NCI-H446 treated with DMSO at 0.1 percent for 48 hours (cell line): ENCODE data around the gene ZNF578.
"Not testable (repeated sequence)": the region's sequence is repeated elsewhere in the genome, so short reads cannot be mapped to it uniquely, and the experiment has no call there.

Experiments used
- DNase-seq: peaks from one replicate; lab custom pipeline; 2025; lab: John Stamatoyannopoulos, UW

The ZNF578 gene

DNA sequence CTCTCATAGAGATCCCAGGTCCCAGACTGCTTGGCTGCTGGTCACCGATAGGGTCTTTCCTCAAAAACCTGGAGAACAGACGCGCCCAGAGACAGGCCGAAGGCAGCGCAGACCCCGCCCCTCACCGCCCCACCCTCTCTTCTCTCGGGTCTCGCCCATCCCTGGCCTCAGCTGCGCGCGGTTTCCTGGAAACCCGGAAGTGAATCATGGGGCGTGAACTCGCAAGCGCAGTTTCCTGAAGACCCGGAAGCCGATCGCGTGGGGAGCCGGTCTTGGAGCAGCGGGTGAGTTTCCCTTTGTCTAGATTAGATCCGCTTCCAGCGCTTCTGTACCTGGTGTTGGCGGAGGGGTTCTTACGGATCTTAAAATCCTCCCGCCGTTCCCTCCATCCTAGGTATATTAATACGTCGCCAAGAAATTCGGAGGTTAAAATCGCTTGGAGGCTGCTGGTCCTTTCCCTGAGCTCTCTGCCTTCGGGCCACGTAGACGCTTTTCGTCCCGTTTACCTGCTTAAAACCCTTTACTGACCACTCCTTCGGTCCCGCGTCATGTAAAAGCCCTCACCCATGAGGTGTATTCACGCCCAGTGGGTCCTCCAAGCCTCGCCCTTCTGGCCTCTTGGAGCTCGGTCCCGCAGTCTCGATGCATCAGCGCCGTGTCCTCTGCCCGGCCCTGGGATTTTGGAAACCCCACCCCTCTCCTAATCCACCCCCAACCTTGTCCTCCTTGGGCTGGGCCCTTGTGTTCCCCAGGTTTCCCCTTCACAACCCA is at the start of gene ZNF578:
Gene ZNF578 (plus strand): TSS at position 230 of the 771 bp plus-strand sequence. CDS start 48,293 bp downstream, outside the sequence.
- DNase-seq, result no peak

DNA sequence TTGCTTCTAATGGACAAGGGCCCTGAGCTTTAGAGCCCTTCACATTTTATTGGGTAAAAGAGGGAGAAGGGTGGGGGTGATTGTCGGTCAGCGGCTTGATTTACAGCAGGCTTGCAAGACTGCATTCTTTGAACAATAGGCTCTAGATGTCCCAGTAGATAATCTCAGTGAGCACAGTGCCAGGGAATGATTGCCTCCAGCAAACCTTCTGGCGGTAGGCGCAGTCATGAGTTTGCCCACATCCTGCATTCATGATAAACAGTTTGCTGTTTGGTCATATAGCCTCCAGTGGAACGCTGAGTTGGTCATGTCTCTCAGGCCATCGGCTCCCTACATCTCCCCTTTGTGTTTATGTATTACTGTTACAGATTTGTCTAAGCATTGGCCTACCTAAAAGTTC is 43.1 kb upstream of the ZNF578 start:
- DNase-seq, result no peak

DNA sequence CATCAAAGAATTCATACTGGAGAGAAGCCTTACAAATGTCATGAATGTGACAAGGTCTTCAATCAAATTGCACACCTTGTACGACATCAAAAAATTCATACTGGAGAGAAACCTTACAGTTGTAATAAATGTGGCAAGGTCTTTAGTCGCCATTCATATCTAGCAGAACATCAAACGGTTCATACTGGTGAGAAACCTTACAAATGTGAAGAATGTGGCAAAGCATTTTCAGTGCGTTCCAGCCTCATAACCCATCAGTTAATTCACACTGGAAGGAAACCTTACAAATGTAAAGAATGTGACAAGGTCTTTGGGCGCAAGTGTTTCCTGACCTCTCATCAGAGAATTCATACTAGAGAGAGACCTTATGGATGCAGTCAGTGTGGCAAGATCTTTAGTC is 37.6 kb upstream of the ZNF578 start:
- DNase-seq, result no peak

DNA sequence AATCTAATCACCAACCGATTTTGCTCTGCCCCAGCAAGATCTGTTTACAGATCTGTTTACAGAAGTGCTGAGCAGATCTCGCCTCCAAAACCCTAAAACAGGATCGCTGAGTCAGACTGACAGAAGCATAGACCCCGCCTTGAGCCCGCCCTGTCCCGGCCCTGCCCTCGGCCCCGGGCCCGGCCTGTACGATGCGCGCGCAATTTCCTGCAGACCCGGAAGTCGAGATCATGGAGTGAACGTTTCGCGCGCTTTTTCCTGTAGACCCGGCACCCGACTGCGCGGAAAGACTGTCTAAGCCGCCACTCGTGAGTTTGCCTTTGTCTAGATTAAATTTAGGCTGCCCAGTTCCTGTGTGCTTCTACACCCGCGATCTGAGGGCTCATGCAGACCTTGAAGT is 24.4 kb upstream of the ZNF578 start, which contains the start of gene ZNF534:
Gene ZNF534 (plus strand): TSS at position 212 of the 400 bp plus-strand sequence. CDS start 2,327 bp downstream, outside the sequence.
- no peak for DNase-seq

DNA sequence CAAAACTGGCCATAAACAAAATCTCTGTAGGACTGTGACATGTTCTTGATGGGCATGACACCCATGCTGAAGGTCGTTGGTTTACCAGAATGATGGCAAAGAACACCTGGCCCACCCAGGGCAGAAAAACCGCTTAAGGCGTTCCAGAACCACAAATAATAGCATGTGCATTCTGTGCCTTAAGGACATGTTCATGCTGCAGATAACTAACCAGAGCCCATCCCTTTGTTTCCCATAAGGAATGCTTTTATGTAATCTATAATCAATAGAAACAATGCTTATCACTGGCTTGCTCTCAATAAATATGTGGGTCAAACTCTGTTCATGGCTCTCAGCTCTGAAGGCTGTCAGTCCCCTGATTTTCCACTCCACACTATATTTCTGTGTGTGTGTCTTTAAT is 11.2 kb upstream of the ZNF578 start:
- no peak for DNase-seq

DNA sequence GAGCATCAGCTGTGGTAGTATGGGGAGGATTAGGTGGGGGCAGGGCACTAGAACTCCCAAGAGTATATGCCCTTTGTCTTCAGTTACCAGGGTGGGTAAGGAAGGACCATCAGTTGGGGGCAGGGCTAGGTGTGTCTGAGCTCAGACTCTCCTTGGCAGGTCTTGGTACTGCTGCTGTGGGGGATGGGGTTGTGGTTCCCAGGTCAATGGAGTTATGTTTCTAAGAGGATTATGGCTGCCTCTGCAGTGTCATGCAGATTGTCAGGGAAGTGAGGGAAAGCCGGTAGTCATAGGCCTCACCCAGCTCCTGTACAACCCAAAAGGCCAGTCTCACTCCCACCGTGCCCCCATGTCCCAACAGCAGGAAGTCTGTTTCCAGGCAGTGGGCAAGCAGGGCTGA is 8.8 kb upstream of the ZNF578 start:
- no peak for DNase-seq

DNA sequence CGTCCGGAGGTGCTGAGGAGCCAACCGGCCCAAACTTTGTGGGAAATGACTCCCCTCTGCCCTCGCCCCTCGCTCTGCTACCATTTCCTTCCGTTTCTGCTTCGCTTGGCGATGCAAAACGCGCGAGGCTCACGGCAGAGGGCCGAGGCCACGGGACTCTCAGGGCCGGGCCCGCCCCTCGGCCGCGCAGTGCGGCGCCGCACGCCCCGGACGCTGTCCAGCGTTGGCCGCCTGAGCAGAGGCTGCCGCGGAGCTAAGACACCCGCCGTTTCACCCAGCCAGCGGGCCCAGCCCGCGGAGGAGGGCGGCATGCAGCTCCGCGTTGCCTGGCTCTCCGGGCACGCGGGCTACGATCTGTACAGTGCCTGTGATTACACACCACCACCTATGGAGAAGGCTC is 2.1 kb upstream of the ZNF578 start:
- no peak for DNase-seq

DNA sequence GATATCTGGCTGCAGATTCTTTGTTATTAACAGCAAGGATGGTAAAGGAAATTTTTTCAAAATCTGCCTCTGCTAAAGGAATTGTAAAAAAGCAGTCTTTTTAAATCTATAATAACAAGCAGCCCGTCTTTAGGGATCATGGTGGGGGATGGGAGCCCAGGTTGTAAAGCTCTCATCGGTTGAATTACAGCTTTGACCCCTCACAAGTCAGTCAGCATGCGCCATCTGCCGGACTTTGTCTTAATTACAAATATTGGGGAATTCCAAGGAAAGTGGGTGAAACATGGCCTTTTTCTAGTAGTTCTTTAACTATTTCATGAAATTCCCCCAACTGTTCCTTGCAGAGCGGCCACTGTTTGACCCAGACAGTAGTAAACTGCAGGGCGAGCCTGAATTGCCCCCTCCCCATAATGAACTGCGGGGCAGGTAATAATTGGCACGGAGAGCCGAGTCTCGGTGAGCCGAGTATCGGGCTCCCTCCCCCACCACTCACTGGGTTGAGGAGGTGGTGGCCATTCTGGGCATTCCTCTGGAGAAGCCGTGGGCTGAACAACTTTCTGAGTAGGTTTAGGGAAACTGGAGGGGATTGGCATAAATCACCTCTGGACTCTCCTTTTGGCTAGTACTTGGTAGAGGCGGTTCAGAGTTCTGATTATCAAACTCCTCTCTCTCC is 11.6 kb downstream of the ZNF578 start:
- no peak for DNase-seq

DNA sequence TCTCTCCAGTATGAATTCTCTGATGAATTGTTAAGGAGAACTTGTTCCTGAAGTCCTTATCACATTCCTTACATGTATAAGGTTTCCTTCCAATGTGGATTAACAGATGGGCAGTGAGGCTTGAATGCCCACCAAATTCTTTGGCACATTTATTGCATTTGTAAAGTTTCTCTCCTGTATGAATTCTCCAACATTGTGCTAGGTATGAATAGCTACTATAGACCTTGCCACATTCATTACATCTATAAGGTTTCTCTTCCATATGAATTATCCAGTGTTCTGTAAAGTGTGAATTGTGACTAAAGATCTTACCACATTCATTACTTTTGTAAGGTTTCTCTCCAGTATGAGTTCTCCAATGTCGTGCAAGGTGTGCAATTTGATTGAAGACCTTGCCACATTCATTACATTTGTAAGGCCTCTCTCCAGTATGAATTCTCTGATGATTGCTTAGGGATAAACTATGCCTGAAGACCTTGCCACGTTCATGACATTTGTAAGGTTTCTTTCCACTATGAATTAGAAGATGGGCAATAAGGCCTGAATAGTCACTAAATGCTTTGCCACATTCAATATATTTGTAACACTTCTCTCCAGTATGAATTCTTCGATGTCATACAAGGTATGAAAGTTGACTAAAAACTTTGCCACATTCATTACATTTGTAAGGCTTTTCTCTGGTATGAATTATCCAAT is 20.4 kb downstream of the ZNF578 start:
- no peak for DNase-seq

DNA sequence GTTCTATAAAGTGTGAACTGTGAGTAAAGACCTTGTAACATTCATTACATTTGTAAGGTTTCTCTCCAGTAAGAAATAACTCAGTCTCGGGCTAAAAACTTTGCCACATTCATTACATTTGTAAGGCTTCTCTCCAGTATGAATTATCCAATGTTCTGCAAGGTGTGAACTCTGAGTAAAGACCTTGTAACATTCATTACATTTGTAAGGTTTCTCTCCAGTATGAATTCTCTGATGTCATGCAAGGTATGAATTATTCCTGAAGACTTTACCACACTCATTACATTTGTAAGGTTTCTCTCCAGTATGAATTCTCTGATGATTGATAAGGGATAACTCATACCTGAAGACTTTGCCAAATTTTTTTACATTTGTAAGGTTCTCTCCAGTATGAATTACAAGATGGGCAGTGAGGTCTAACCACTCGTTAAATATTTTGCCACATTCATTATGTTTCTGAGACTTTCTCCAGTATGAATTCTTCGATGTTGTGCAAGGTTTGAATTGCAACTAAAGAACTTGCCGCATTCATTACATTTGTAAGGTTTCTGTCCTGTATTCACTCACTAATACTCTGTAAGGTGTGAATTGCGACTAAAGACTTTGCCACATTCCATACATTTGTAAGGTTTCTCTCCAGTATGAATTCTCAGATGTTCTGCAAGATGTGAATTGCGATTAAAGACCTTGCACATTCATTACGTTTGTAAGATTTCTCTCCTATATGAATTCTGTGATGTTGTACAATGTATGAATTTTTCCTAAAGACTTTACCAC is 21.2 kb downstream of the ZNF578 start:
- DNase-seq, result no peak

DNA sequence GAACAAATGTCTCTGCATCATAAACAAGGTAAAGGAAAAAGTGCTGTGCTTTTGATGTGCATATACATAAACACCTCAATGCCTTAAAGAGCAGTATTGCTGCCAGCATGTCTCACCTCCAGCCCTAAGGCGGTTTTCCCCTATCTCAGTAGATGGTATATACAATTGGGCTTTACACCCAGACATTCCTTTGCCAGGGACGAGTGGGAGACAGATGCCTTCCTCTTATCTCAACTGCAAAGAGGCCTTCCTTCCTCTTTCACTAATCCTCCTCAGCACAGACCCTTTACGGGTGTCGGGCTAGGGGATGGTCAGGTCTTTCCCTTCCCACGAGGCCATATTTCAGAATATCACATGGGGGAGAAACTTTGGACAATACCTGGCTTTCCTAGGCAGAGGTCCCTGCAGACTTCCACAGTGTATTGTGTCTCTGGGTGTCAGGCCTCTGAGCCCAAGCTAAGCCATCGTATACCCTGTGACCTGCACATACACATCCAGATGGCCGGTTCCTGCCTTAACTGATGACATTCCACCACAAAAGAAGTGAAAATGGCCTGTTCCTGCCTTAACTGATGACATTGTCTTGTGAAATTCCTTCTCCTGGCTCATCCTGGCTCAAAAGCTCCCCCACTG is 30.9 kb downstream of the ZNF578 start:
- DNase-seq, result not testable (repeated sequence)

DNA sequence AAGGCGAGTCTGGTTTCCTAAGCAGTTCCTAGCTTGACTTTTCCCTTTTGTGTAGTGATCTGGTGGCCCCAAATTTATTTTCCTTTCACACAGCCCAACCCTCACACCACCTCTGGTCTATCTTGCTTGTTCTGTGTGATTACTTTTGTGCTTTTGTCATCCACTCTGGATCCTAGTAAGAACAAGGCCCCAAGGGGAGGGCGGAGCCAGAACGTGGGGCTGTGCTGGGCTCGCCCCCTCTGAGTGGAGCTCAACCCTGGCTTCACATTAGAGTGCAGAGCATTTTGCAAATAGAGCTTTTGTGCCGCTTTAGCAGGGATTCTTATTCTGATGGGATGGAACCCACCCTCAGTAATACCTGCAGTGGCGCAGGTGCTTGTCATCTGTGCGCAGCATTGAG is 31.7 kb downstream of the ZNF578 start:
- not testable (repeated sequence) for DNase-seq

DNA sequence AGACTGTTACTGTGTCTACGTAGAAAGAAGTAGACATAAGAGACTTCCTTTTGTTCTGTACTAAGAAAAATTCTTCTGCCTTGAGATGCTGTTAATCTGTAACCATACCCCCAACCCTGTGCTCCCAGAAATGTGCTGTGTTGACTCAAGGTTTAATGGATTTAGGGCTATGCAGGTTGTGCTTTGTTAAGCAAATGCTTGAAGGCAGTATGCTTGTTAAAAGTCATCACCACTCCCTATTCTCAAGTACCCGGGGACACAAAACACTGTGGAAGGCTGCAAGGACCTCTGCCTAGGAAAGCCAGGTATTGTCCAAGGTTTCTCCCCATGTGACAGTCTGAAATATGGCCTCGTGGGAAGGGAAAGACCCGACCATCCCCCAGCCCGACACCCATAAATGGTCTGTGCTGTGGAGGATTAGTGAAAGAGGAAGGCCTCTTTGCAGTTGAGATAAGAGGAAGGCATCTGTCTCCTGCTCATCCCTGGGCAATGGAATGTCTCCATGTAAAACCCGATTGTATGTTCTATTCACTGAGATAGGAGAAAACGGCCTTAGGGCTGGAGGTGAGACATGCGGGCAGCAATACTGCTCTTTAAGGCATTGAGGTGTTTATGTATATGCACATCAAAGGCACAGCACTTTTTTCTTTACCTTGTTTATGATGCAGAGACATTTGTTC is 32.3 kb downstream of the ZNF578 start:
- not testable (repeated sequence) for DNase-seq

DNA sequence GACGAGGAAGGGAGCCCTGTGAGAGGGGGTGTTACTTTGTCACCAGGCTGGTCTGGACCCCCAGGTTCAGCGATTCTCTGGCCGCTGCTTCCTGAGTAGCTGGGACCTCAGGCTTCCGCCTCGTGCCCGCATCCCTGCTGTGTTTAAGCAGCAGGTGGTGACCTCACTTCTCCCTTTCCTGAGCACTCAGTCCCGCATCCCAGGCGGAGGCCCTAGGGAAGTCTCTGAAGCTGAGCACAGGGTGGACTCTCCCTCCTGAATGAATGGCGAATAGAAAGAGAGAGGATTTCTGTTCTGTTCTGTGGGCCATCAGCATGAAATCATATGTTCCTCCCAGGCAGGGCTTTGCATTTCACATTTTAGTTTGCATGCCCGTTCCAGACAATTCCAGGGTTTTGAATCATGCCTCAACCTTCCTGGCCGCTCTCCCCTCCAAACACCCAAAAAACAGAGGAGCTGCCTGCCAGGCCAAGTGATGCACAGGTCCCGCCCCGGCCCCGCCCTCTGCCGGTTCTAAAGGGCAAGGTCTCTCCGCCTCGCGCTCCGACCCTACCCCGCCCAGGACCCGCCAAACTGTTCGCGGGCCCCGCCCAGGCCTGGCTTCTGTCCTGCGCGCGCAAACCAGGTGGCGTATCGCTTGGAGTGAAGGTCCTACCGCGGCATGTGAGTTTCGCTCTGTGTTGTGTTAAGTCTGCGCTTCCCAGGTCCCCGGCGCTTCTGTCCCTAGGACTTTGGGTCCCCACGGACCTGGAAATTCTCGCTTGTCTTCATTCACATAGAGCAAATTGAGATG is 39.0 kb downstream of the ZNF578 start:
- DNase-seq, result no peak

DNA sequence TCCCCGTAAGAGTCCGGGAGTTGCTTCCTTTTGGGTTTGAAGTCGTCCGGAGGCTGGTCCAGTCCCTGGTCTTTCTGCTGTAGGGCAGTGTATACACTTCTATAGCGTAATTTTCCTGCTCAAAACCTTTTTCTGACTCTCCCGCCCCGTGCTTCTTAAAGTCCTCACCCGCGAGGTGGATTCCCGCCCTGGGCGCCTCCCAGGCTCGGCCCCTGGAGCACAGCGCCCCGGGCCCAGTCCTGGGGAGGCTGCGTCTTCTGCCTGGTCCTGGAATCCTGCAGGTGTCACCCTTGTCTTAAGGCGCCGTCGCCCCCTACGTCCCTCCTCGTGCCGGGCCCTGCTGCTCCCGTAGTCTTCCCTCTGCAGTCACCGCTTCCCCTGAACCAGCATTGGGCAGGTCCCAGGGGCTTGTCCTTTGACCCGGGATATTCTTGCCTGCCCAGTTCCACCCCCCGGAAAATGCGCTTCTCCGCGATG is 39.7 kb downstream of the ZNF578 start:
- DNase-seq, result no peak

DNA sequence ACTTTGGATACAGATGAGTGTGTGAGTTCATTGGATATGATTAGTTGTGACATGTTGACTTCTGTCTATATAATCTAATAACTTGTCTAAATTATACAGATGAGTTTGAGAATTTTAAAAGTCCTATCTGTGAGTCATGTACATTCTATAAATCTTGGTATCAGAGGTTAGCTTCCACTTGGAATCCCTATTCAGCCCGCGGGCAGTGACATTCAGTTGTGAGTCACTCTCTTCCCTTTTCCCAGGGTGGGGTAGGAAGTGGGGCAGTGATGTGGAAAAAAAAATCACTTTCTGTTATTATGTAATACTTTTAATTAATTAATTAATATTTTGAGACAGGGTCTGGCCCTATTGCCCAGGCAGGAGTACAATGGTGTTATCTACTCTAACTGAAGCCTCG is 41.2 kb downstream of the ZNF578 start:
- no peak for DNase-seq

DNA sequence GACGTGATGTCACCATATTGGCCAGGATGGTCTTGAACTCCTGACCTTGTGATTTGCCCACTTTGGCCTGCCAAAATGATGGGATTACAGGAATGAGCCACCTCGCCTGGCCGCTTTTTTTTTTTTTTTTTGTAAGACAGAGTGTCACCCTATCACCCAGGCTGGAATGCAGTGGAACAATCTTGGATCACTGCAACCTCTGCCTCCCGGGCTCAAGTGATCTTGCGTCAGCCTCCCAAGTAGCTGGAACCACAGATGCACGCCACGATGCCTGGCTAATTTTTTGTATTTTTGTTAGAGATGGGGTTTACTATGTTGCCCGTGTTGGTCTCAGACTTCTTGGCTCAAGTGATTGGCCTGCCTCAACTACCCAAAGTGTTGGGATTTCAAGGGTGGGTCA is 45.2 kb downstream of the ZNF578 start:
- no peak for DNase-seq

DNA sequence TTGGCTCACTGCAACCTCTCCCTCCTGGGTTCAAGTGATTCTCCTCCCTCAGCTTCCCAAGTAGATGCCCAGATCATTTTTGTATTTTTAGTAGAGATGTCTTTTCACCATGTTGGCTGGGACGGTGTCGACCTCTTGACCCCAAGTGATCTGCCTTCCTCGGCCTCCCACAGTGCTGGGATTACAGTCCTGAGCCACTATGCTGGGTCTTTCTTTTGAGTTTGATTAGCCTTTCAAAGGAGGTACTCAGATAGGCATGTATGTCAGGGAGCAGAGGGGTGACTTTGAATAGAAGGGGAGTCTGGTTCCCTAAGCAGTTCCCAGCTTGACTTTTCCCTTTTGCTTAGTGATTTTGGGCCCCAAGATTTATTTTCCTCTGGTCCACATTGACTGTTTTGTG is 47.1 kb downstream of the ZNF578 start:
- not testable (repeated sequence) for DNase-seq

DNA sequence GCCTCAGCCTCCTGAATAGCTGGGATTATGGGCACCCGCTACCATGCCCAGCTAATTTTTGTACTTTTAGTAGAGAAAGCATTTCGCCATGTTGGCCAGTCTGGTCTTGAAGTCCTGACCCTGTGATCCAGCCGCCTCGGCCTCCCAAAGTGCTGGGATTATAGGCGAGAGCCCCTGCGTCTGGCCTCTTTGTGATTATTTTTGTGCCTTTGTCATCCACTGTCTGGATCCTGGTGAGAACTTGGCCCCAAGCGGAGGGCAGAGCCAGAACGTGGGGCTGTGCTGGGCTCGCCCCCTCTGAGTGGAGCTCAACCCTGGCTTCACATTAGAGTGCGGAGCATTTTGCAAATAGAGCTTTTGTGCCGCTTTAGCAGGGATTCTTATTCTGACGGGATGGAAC is 47.6 kb downstream of the ZNF578 start:
- not testable (repeated sequence) for DNase-seq

DNA sequence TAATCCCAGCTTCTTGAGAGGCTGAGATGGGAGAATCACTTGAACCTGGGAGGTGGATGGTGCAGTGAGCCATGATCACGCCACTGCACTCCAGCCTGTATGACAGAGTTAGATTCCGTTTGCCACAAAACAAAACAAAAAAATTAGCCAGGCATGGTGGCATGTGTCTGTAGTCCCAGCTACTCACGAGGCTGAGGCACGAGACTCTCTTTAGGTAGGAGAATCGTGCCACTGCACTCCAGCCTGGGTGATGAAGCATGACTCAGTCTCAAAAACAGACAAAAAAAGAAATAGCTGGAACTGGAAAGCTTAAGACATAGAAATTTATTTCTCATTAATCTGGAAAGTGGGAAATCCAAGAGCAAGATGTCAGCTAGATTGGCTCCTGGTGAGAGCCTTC is 53.9 kb downstream of the ZNF578 start:
- no peak for DNase-seq
